T-cell (primary cell): ENCODE data around the gene KDM4E. TPM values are rescaled to one million over a fixed set of nuclear protein-coding genes. Genes with fewer than 3 reads are reported as not detected.

Experiments used
- ATAC-seq, 4 experiments: fragments of 200-7000 bp in 3 of 4; fragments of 150-1000 bp in 1 of 4; cut with Tn5 transposase; replicated peaks in 1 of 4; 1 replicate in 3 of 4; 2 replicates in 1 of 4; pipeline ENCODE4 v1.10.0; 2021; ENCODE audit warnings: moderate library complexity in 3 of 4, mild to moderate bottlenecking in 2 of 4, moderate number of reproducible peaks in 1 of 4
- CTCF ChIA-PET, 2 donors: fragments of 300-600 bp; sonication (Branson Sonifier 250); formaldehyde crosslinking; loops; one replicate each; lab custom pipeline; 2022; ENCODE audit warnings: antibody characterized with exemption in 2 of 2; lab: Charles Lee
- POLR2A ChIA-PET, 2 donors: fragments of 300-600 bp; sonication (Branson Sonifier 250); formaldehyde crosslinking; loops; one replicate each; lab custom pipeline; 2022; ENCODE audit warnings: antibody characterized with exemption in 2 of 2; lab: Charles Lee
- DNase-seq, 35 experiments: peaks; one replicate each; pipeline versions ENCODE4 v3.0.0 to v3.0.0-alpha.2; 2013 to 2023
- H3K27ac ChIP-seq: one replicate; pipeline ENCODE4 v1.5.1; 2013; ENCODE audit warnings: low read length
- H3K27me3 ChIP-seq, 2 experiments: replicated peaks in 1 of 2; 1 replicate in 1 of 2; 2 replicates in 1 of 2; pipeline versions ENCODE4 v1.6.1 to v1.7.0; 2013; ENCODE audit warnings: low read length in 1 of 2, mixed read lengths in 1 of 2; ENCODE audit not compliant: control insufficient read depth in 2 of 2, insufficient read depth in 2 of 2; ENCODE audit errors: extremely low read depth in 1 of 2
- H3K36me3 ChIP-seq, 2 donors: 1 replicate in 1 of 2; 2 replicates in 1 of 2; pipeline versions ENCODE4 v1.6.1 to v1.7.0; 2013; ENCODE audit warnings: low read length in 1 of 2; ENCODE audit not compliant: control insufficient read depth in 2 of 2, insufficient read depth in 1 of 2; ENCODE audit errors: extremely low read depth in 1 of 2
- H3K4me1 ChIP-seq, 2 experiments: 1 replicate in 1 of 2; 2 replicates in 1 of 2; pipeline versions ENCODE4 v1.6.1 to v1.7.0; 2013; ENCODE audit warnings: low read length in 2 of 2, mixed read lengths in 1 of 2; ENCODE audit not compliant: insufficient read depth in 2 of 2, control insufficient read depth in 1 of 2; ENCODE audit errors: extremely low read depth in 1 of 2
- H3K4me3 ChIP-seq, 2 donors: 1 replicate in 1 of 2; 2 replicates in 1 of 2; pipeline versions ENCODE4 v1.5.1 to v1.7.0; 2013; ENCODE audit warnings: mild to moderate bottlenecking in 2 of 2, low read length in 1 of 2, moderate library complexity in 1 of 2; ENCODE audit not compliant: control insufficient read depth in 1 of 2; ENCODE audit errors: extremely low read depth in 1 of 2
- H3K9me3 ChIP-seq: 2 replicates; pipeline ENCODE4 v1.7.0; 2013
- H3K27ac Mint-ChIP-seq, 2 donors: one replicate each; pipeline ENCODE4 v1.8.0; 2020 to 2021; ENCODE audit warnings: mild to moderate bottlenecking in 2 of 2, mixed read lengths in 2 of 2
- H3K27me3 Mint-ChIP-seq, 2 donors: one replicate each; pipeline ENCODE4 v1.8.0; 2021 to 2022; ENCODE audit warnings: mixed read lengths in 2 of 2
- H3K36me3 Mint-ChIP-seq: one replicate; pipeline ENCODE4 v1.8.0; 2021; ENCODE audit warnings: mixed read lengths
- H3K4me1 Mint-ChIP-seq, 3 donors: one replicate each; pipeline ENCODE4 v1.8.0; 2020 to 2022; ENCODE audit warnings: mixed read lengths in 3 of 3, mild to moderate bottlenecking in 1 of 3
- H3K4me3 Mint-ChIP-seq, 3 donors: one replicate each; pipeline ENCODE4 v1.8.0; 2020 to 2022; ENCODE audit warnings: mild to moderate bottlenecking in 3 of 3, mixed read lengths in 3 of 3, moderate library complexity in 3 of 3
- H3K9me3 Mint-ChIP-seq, 3 donors: one replicate each; pipeline ENCODE4 v1.8.0; 2020 to 2022; ENCODE audit warnings: mixed read lengths in 3 of 3
- WGBS: methylation state at CpG from one replicate; pipeline ENCODE4 v1.1.5; 2013; ENCODE audit warnings: missing lambda C conversion rate; ENCODE audit not compliant: insufficient coverage; 5-methylcytosine and 5-hydroxymethylcytosine counted together
- total RNA-seq, 35 experiments: library from RNA in 6 of 35; stranded (reverse) in 6 of 35; fragments of 120-200 nt in 1 of 35; gene quantifications; one replicate each; pipeline versions ENCODE4 v1.2.1 to v1.2.4 and lab custom pipeline; 2013 to 2026

The KDM4E gene
- total RNA-seq, 5 donors from 2014 or later (not counting 1 experiment from before 2014, with no cell fraction given) = not detected

GRCh38 chr11:95074792-95075563 lies 49.9 kb downstream of the KDM4E start:
- Histone ChIP-seq H3K9me3 (no peaks in the 10 kb centered on the region), H3K27ac (no peak overlapping the region), H3K4me1 (peaks cover 2% of the 10 kb centered on the region in 2 experiments), H3K27me3 (no peaks in the 10 kb centered on the region), H3K36me3 (peaks cover 0 to 2% of the 10 kb centered on the region in 2 donors), H3K4me3 (no peak overlapping the region)
- Mint-ChIP-seq H3K9me3 (no peaks in the 10 kb centered on the region), H3K27me3 (peaks cover 0 to 3% of the 10 kb centered on the region in 2 donors), H3K4me3 (no peak overlapping the region), H3K27ac (no peak overlapping the region), H3K36me3 (peaks cover 10% of the 10 kb centered on the region), H3K4me1 (peaks cover 18 to 31% (median 18%) of the 10 kb centered on the region in 3 donors)
- ChIA-PET CTCF (interaction anchor here in 1 of 2 donors (0.9 kb wide), 1 partner anchor 16 kb away, joined by 3 read pairs; no protein-coding TSS in a partner anchor), POLR2A (no interaction called here)
- DNase-seq (no peak), ATAC-seq (no peak)
- 0% methylated on average over 1 of the region's 8 CpGs for WGBS

- no CpG with 5 or more reads among the region's 1 CpG for WGBS
- Histone ChIP-seq H3K36me3 (no peaks in the 10 kb centered on the region), H3K4me1 (no peaks in the 10 kb centered on the region), H3K27ac (no peak overlapping the region), H3K4me3 (no peak overlapping the region), H3K9me3 (no peaks in the 10 kb centered on the region), H3K27me3 (peaks cover 0 to 4% of the 10 kb centered on the region in 2 experiments)
- H3K36me3 Mint-ChIP-seq = peaks cover 4% of the 10 kb centered on the region
- H3K27me3 Mint-ChIP-seq = peaks cover 0 to 3% of the 10 kb centered on the region in 2 donors
- H3K9me3 Mint-ChIP-seq = no peaks in the 10 kb centered on the region
- no peak overlapping the region for H3K27ac Mint-ChIP-seq
- H3K4me1 Mint-ChIP-seq = peaks cover 7 to 17% (median 8%) of the 10 kb centered on the region in 3 donors
- H3K4me3 Mint-ChIP-seq = no peak overlapping the region
- ATAC-seq = no peak
- POLR2A ChIA-PET = interaction anchor here in 1 of 2 donors (0.5 to 1.0 kb wide), 2 partner anchors 9 to 844 kb away, joined by 3 read pairs; no protein-coding TSS in a partner anchor
- CTCF ChIA-PET = interaction anchor here (0.5 to 0.6 kb wide), 2 partner anchors 9 to 1258 kb away, joined by 3 to 5 read pairs; no protein-coding TSS in a partner anchor
- no peak for DNase-seq
Measured at GRCh38 chr11:95076416-95076815, 51.4 kb downstream of the KDM4E start.

GRCh38 chr11:95076981-95077380 lies 51.9 kb downstream of the KDM4E start:
- H3K4me3 Mint-ChIP-seq = no peak overlapping the region
- peaks cover 0 to 3% of the 10 kb centered on the region in 2 donors for H3K27me3 Mint-ChIP-seq
- Histone ChIP-seq H3K36me3 (no peaks in the 10 kb centered on the region), H3K9me3 (no peaks in the 10 kb centered on the region), H3K4me3 (no peak overlapping the region), H3K27me3 (peaks cover 0 to 7% of the 10 kb centered on the region in 2 experiments), H3K27ac (no peak overlapping the region), H3K4me1 (no peaks in the 10 kb centered on the region)
- H3K4me1 Mint-ChIP-seq = peaks cover 4 to 12% (median 4%) of the 10 kb centered on the region in 3 donors
- peaks cover 4% of the 10 kb centered on the region for H3K36me3 Mint-ChIP-seq
- POLR2A ChIA-PET = interaction anchor here in 1 of 2 donors (0.5 kb wide), 1 partner anchor 844 kb away, joined by 3 read pairs; no protein-coding TSS in a partner anchor
- no peak for ATAC-seq
- CTCF ChIA-PET = no interaction called here
- H3K9me3 Mint-ChIP-seq = no peaks in the 10 kb centered on the region
- DNase-seq = no peak
- H3K27ac Mint-ChIP-seq = no peak overlapping the region

Other genes starting within 250 kb of the KDM4E start
- 10 to 100 TPM; 56.4 to 91.0 (median 64.1) TPM for gene CWC15, start 51.7 kb upstream of the KDM4E start, total RNA-seq
- gene KDM4D, start 51.5 kb upstream of the KDM4E start, total RNA-seq = under 1 TPM; 0.33 to 0.57 (median 0.50) TPM
- gene KDM4F, start 24.2 kb downstream of the KDM4E start, total RNA-seq = not detected
- 10 to 100 TPM; 61.2 to 84.0 (median 72.7) TPM for gene SRSF8, start 41.7 kb downstream of the KDM4E start, total RNA-seq
- gene ENDOD1, start 64.6 kb downstream of the KDM4E start, total RNA-seq = 10 to 100 TPM in 2 of 5 donors, 1 to 10 TPM in 3; 7.4 to 13.1 (median 9.8) TPM
- 100 to 1,000 TPM in 3 of 5 donors, 10 to 100 TPM in 2; 61.5 to 150 (median 132) TPM for gene SESN3, start 205.9 kb downstream of the KDM4E start, total RNA-seq